Kidney epithelial cell (primary cell): ENCODE data around the gene TMEM237. TPM values are rescaled to one million over a fixed set of nuclear protein-coding genes. Genes with fewer than 3 reads are reported as not detected.

Experiments
- DNase-seq: peaks from one replicate; pipeline ENCODE4 v3.0.0-alpha.2; 2010; ENCODE audit warnings: low read depth
- H3K27me3 ChIP-seq: 2 replicates; pipeline ENCODE4 v1.6.0; 2011; ENCODE audit warnings: low read length; ENCODE audit not compliant: control insufficient read depth, insufficient read depth
- H3K36me3 ChIP-seq: 2 replicates; pipeline ENCODE4 v1.5.1; 2011; ENCODE audit warnings: low read length; ENCODE audit not compliant: control insufficient read depth, insufficient read depth
- H3K4me3 ChIP-seq: 2 replicates; pipeline ENCODE4 v1.5.1; 2011; ENCODE audit warnings: low read depth, mild to moderate bottlenecking, control low read depth, low read length
- CTCF ChIP-seq: IDR thresholded peaks from 2 replicates; pipeline ENCODE4 v1.5.1; 2011; ENCODE audit warnings: mild to moderate bottlenecking, moderate library complexity, low read length, control low read depth, inconsistent platforms; ENCODE audit not compliant: insufficient read depth, poor library complexity, severe bottlenecking
- total RNA-seq: library from RNA; depleted of rRNA; stranded (reverse); fragments of >200 nt; gene quantifications from 2 replicates; pipeline ENCODE4 v1.2.3, GENCODE V29; 2015

Gene TMEM237
- total RNA-seq, 1 donor from 2014 or later = 24.4 TPM

GRCh38 chr2:201653221-201653620 is 9.9 kb upstream of the TMEM237 start:
- H3K27me3 ChIP-seq = no peaks in the 10 kb centered on the region
- no peak for DNase-seq
- no peak overlapping the region for H3K4me3 ChIP-seq
- no peak for TF ChIP-seq CTCF
- H3K36me3 ChIP-seq = no peaks in the 10 kb centered on the region

GRCh38 chr2:201649442-201649841 is 6.1 kb upstream of the TMEM237 start:
- no peaks in the 10 kb centered on the region for H3K36me3 ChIP-seq
- DNase-seq = no peak
- H3K27me3 ChIP-seq = no peaks in the 10 kb centered on the region
- TF ChIP-seq CTCF = no peak
- H3K4me3 ChIP-seq = no peak overlapping the region

GRCh38 chr2:201647431-201647830 is 4.1 kb upstream of the TMEM237 start:
- Histone ChIP-seq H3K4me3 (no peak overlapping the region), H3K27me3 (no peaks in the 10 kb centered on the region), H3K36me3 (no peaks in the 10 kb centered on the region)
- DNase-seq = no peak
- no peak for TF ChIP-seq CTCF

GRCh38 chr2:201644001-201644400 is 698 bp upstream of the TMEM237 start:
- no peak for DNase-seq
- Histone ChIP-seq H3K4me3 (no peak overlapping the region), H3K36me3 (no peaks in the 10 kb centered on the region)

GRCh38 chr2:201642579-201643215 is 606 bp downstream of the TMEM237 start:
- H3K36me3 ChIP-seq = no peaks in the 10 kb centered on the region
- H3K4me3 ChIP-seq = peak overlapping the region; percentile 98
- no peaks in the 10 kb centered on the region for H3K27me3 ChIP-seq
- TF ChIP-seq CTCF = no peak
- no peak for DNase-seq

More at GRCh38 chr2:201644001-201644400, 698 bp upstream of the TMEM237 start:
- no peak for TF ChIP-seq CTCF
- no peaks in the 10 kb centered on the region for H3K27me3 ChIP-seq

GRCh38 chr2:201642086-201642578 is 1.2 kb downstream of the TMEM237 start:
- no peaks in the 10 kb centered on the region for H3K27me3 ChIP-seq
- TF ChIP-seq CTCF = no peak
- no peak for DNase-seq
- H3K36me3 ChIP-seq = no peaks in the 10 kb centered on the region
- H3K4me3 ChIP-seq = peak overlapping the region; percentile 98
